ENCODE data around the gene CLDN1. TPM values are rescaled to one million over a fixed set of nuclear protein-coding genes. Genes with fewer than 3 reads are reported as not detected.

The CLDN1 gene
- total and polyA plus RNA-seq, 2 of the 13 experiments (the other 11 are each of a cell fraction or from before 2014, with no cell fraction given), result 42.7 to 51.6 TPM

DNA sequence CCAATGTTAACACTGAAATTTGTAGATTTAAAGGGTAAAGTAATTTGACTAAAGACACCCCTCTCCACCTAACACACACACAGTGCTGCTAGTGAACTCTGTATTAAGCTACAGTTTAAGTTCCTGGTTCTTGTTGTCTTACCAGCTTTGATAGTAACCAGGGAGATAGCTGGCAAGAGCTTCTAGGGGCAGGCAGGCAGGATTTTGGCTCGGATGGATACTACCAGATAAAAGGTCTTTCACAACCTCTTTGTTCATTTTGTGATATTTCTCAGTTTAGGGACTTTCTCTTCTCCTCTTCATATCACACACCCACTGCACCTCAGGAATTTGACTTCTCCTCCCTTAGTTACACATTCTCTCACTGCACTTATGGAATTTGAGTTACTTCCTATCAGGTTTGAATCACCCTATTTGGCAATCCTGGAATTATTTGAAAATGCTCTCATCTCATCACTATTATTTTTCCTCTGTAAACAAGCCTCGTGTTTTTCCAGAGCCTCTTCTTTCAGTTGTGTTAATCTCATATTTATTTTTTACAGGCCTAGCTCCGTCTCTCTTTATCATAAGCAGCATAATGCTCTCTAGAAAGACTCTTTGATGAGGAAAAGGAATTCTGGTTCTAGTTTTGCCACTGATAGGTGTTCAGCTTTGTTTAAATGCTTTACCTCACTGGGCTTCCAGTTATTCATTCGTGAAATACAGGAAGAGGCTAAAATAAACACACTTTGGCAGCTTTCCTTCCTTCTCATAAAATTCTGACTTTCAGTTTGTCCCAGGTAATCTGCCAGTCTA is 23.0 kb upstream of the CLDN1 start (continued):
- TF ChIP-seq MED8 (CRISPR knock-in tag; IDR thresholded peaks at IDR 0.05; ENCODE audit: insufficient replicate concordance), result peak; percentile 36
- TF ChIP-seq ZNF296 (CRISPR knock-in tag; conservative IDR thresholded peaks at IDR 0.05), result no peak
- TF ChIP-seq MTF2 (CRISPR knock-in tag; IDR thresholded peaks at IDR 0.05; ENCODE audit: borderline replicate concordance), result no peak
- TF ChIP-seq, protein P1, sequence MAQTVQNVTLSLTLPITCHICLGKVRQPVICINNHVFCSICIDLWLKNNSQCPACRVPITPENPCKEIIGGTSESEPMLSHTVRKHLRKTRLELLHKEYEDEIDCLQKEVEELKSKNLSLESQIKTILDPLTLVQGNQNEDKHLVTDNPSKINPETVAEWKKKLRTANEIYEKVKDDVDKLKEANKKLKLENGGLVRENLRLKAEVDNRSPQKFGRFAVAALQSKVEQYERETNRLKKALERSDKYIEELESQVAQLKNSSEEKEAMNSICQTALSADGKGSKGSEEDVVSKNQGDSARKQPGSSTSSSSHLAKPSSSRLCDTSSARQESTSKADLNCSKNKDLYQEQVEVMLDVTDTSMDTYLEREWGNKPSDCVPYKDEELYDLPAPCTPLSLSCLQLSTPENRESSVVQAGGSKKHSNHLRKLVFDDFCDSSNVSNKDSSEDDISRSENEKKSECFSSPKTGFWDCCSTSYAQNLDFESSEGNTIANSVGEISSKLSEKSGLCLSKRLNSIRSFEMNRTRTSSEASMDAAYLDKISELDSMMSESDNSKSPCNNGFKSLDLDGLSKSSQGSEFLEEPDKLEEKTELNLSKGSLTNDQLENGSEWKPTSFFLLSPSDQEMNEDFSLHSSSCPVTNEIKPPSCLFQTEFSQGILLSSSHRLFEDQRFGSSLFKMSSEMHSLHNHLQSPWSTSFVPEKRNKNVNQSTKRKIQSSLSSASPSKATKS (CRISPR knock-in tag; IDR thresholded peaks at IDR 0.05), result no peak
- TF ChIP-seq ZNF660 (CRISPR knock-in tag; IDR thresholded peaks at IDR 0.05; ENCODE audit: borderline replicate concordance, low read depth), result no peak
- TF ChIP-seq REPIN1 (CRISPR knock-in tag; IDR thresholded peaks at IDR 0.05; ENCODE audit: borderline replicate concordance, low read depth), result no peak
- no peak for TF ChIP-seq MLLT10 (CRISPR knock-in tag; IDR thresholded peaks at IDR 0.05)
- TF ChIP-seq PCBP1 (IDR thresholded peaks at IDR 0.05; ENCODE audit: borderline replicate concordance, low read depth, low read length), result no peak
- no peak for TF ChIP-seq SOX6 (IDR thresholded peaks at IDR 0.05)
- peak; percentile 78 for TF ChIP-seq SOX6 (CRISPR knock-in tag; IDR thresholded peaks at IDR 0.05)
- TF ChIP-seq ZSCAN31 (CRISPR knock-in tag; IDR thresholded peaks at IDR 0.05; ENCODE audit: low read depth), result no peak
- TF ChIP-seq, protein P2, sequence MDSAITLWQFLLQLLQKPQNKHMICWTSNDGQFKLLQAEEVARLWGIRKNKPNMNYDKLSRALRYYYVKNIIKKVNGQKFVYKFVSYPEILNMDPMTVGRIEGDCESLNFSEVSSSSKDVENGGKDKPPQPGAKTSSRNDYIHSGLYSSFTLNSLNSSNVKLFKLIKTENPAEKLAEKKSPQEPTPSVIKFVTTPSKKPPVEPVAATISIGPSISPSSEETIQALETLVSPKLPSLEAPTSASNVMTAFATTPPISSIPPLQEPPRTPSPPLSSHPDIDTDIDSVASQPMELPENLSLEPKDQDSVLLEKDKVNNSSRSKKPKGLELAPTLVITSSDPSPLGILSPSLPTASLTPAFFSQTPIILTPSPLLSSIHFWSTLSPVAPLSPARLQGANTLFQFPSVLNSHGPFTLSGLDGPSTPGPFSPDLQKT (CRISPR knock-in tag; IDR thresholded peaks at IDR 0.05; ENCODE audit: borderline replicate concordance), result no peak
- TF ChIP-seq, protein P3, sequence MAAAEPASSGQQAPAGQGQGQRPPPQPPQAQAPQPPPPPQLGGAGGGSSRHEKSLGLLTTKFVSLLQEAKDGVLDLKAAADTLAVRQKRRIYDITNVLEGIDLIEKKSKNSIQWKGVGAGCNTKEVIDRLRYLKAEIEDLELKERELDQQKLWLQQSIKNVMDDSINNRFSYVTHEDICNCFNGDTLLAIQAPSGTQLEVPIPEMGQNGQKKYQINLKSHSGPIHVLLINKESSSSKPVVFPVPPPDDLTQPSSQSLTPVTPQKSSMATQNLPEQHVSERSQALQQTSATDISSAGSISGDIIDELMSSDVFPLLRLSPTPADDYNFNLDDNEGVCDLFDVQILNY (CRISPR knock-in tag; conservative IDR thresholded peaks at IDR 0.05), result no peak
- TF ChIP-seq, protein P4, sequence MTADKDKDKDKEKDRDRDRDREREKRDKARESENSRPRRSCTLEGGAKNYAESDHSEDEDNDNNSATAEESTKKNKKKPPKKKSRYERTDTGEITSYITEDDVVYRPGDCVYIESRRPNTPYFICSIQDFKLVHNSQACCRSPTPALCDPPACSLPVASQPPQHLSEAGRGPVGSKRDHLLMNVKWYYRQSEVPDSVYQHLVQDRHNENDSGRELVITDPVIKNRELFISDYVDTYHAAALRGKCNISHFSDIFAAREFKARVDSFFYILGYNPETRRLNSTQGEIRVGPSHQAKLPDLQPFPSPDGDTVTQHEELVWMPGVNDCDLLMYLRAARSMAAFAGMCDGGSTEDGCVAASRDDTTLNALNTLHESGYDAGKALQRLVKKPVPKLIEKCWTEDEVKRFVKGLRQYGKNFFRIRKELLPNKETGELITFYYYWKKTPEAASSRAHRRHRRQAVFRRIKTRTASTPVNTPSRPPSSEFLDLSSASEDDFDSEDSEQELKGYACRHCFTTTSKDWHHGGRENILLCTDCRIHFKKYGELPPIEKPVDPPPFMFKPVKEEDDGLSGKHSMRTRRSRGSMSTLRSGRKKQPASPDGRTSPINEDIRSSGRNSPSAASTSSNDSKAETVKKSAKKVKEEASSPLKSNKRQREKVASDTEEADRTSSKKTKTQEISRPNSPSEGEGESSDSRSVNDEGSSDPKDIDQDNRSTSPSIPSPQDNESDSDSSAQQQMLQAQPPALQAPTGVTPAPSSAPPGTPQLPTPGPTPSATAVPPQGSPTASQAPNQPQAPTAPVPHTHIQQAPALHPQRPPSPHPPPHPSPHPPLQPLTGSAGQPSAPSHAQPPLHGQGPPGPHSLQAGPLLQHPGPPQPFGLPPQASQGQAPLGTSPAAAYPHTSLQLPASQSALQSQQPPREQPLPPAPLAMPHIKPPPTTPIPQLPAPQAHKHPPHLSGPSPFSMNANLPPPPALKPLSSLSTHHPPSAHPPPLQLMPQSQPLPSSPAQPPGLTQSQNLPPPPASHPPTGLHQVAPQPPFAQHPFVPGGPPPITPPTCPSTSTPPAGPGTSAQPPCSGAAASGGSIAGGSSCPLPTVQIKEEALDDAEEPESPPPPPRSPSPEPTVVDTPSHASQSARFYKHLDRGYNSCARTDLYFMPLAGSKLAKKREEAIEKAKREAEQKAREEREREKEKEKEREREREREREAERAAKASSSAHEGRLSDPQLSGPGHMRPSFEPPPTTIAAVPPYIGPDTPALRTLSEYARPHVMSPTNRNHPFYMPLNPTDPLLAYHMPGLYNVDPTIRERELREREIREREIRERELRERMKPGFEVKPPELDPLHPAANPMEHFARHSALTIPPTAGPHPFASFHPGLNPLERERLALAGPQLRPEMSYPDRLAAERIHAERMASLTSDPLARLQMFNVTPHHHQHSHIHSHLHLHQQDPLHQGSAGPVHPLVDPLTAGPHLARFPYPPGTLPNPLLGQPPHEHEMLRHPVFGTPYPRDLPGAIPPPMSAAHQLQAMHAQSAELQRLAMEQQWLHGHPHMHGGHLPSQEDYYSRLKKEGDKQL (CRISPR knock-in tag; IDR thresholded peaks at IDR 0.05; ENCODE audit: low read depth), result peak; percentile 66; the same call in 1 of the 2 replicates
- no peak for TF ChIP-seq ZNF274 (CRISPR knock-in tag; IDR thresholded peaks at IDR 0.05)
- no peak for TF ChIP-seq MEF2D (CRISPR knock-in tag; IDR thresholded peaks at IDR 0.05)
- TF ChIP-seq SP1 (IDR thresholded peaks at IDR 0.05), result no peak
- no peak for TF ChIP-seq SP1 (CRISPR knock-in tag; IDR thresholded peaks at IDR 0.05)
- TF ChIP-seq STAT5B (CRISPR knock-in tag; IDR thresholded peaks at IDR 0.05), result no peak
- no peak for TF ChIP-seq MIER2 (CRISPR knock-in tag; IDR thresholded peaks at IDR 0.05)
- no peak for TF ChIP-seq BRD4 (CRISPR knock-in tag; IDR thresholded peaks at IDR 0.05)
- no peak for TF ChIP-seq ZNF207 (IDR thresholded peaks at IDR 0.05; ENCODE audit: borderline replicate concordance)
